ENCODE measurements around the gene PTH1R. TPM values are rescaled to one million over a fixed set of nuclear protein-coding genes. Genes with fewer than 3 reads are reported as not detected.
A peak's percentile ranks its signal among the peaks of the same experiment; 100 is the strongest.
"Not testable (repeated sequence)": the region's sequence is repeated elsewhere in the genome, so short reads cannot be mapped to it uniquely, and the experiment has no call there.

The PTH1R gene
- total RNA-seq, 1 experiment from 2014 or later: 2.6 TPM

- DNase-seq (ENCODE audit: low read depth): no peak
Measured at GRCh38 chr3:46910166-46910760, 32.7 kb downstream of the PTH1R start.

- not testable (repeated sequence) for DNase-seq (ENCODE audit: low read depth)
Measured at GRCh38 chr3:46910914-46911313, 33.4 kb downstream of the PTH1R start.

- no peak for DNase-seq (ENCODE audit: low read depth)
Measured at GRCh38 chr3:46912986-46913385, 35.5 kb downstream of the PTH1R start.

GRCh38 chr3:46913644-46914043 lies 36.1 kb downstream of the PTH1R start:
- DNase-seq (ENCODE audit: low read depth): peak; percentile 83

GRCh38 chr3:46914849-46915248 lies 37.3 kb downstream of the PTH1R start:
- DNase-seq (ENCODE audit: low read depth): no peak

GRCh38 chr3:46915297-46915822 lies 37.8 kb downstream of the PTH1R start:
- no peak for DNase-seq (ENCODE audit: low read depth)

- no peak for DNase-seq (ENCODE audit: low read depth)
Measured at GRCh38 chr3:46916278-46916677, 38.8 kb downstream of the PTH1R start.

GRCh38 chr3:46916799-46917198 lies 39.3 kb downstream of the PTH1R start:
- no peak for DNase-seq (ENCODE audit: low read depth)

GRCh38 chr3:46917257-46917656 lies 39.7 kb downstream of the PTH1R start:
- no peak for DNase-seq (ENCODE audit: low read depth)

GRCh38 chr3:46918202-46918601 lies 40.7 kb downstream of the PTH1R start:
- no peak for DNase-seq (ENCODE audit: low read depth)

- DNase-seq (ENCODE audit: low read depth): no peak
Measured at GRCh38 chr3:46918634-46919033, 41.1 kb downstream of the PTH1R start.

- no peak for DNase-seq (ENCODE audit: low read depth)
Measured at GRCh38 chr3:46921041-46921440, 43.5 kb downstream of the PTH1R start.

- no peak for DNase-seq (ENCODE audit: low read depth)
Measured at GRCh38 chr3:46921871-46922271, 44.4 kb downstream of the PTH1R start.

GRCh38 chr3:46922426-46922825 lies 44.9 kb downstream of the PTH1R start:
- DNase-seq (ENCODE audit: low read depth): no peak

GRCh38 chr3:46922871-46923558 lies 45.5 kb downstream of the PTH1R start:
- no peak for DNase-seq (ENCODE audit: low read depth)

- peak; percentile 36 for DNase-seq (ENCODE audit: low read depth)
Measured at GRCh38 chr3:46923559-46924350, 46.2 kb downstream of the PTH1R start.

- no peak for DNase-seq (ENCODE audit: low read depth)
Measured at GRCh38 chr3:46924921-46925584, 47.5 kb downstream of the PTH1R start.

GRCh38 chr3:46925585-46925934 lies 48.0 kb downstream of the PTH1R start:
- no peak for DNase-seq (ENCODE audit: low read depth)

GRCh38 chr3:46926039-46926438 lies 48.5 kb downstream of the PTH1R start:
- DNase-seq (ENCODE audit: low read depth): peak; percentile 37

GRCh38 chr3:46926447-46926846 lies 48.9 kb downstream of the PTH1R start:
- DNase-seq (ENCODE audit: low read depth): no peak

- DNase-seq (ENCODE audit: low read depth): no peak
Measured at GRCh38 chr3:46926871-46927717, 49.6 kb downstream of the PTH1R start.
